ENCODE data around the gene BMI1.

BMI1 gene

DNA sequence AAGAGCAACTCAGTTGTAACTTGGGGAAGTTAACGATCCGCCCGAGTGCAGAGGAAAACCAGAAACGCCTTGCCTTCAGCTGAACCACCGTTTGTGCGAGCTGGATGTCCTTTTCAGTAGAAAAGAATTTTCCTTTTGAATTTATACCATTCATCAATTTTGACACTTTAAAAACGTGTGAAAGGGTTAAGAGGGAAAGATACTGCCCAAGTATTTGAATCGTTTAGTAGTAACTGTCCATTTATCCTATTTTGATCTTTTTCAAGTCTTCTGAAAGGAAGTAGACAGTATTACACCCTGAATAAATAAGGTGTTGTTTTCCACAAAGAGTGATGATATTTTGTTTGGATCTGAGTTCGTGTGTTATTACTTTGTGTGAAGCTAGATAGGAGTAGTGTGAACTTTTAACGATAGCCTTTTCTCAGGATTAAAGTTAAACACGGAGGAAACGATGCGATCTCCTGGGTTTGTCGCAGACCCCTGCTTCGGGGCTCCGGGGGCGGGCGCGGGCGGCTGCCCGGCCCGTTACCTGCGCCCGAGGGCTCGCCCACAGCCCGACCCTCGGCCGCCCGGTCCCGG, 830 bp upstream of the BMI1 start:
- Histone ChIP-seq H3K27ac (ENCODE audit: low read length) (peak overlapping the region; percentile 13), H3K9me3 (ENCODE audit: control insufficient read depth in 2 of 2, low read length in 2 of 2) (no peaks in the 10 kb centered on the region), H3K4me3 (ENCODE audit: low read length in 2 of 2) (peak overlapping the region; percentile 45 to 74), H3K27me3 (ENCODE audit: control insufficient read depth in 1 of 2, insufficient read depth in 2 of 2, low read length in 2 of 2) (peaks cover 0 to 2% of the 10 kb centered on the region in 2 donors), H3K4me1 (ENCODE audit: control insufficient read depth, insufficient read depth, low read length) (peaks cover 15% of the 10 kb centered on the region), H3K9ac (ENCODE audit: low read length in 2 of 2) (peak overlapping the region; percentile 67 to 80), H3K36me3 (ENCODE audit: control insufficient read depth in 2 of 2, insufficient read depth in 2 of 2, low read length in 2 of 2) (no peaks in the 10 kb centered on the region)

DNA sequence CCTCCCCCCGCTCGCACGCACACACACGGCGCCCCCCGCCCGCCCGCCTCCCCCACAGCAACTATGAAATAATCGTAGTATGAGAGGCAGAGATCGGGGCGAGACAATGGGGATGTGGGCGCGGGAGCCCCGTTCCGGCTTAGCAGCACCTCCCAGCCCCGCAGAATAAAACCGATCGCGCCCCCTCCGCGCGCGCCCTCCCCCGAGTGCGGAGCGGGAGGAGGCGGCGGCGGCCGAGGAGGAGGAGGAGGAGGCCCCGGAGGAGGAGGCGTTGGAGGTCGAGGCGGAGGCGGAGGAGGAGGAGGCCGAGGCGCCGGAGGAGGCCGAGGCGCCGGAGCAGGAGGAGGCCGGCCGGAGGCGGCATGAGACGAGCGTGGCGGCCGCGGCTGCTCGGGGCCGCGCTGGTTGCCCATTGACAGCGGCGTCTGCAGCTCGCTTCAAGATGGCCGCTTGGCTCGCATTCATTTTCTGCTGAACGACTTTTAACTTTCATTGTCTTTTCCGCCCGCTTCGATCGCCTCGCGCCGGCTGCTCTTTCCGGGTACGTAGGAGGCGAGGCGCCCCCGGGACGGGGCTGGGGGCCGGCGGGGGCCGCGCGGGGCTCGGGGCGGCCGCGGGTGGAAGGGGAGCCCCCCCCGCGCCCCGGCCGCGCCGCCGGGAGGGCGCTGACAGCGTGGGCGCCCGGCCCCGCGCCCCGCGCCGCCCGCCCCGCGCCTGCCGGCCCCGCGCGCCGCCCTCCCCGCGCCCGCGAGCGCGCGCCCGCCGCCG, 441 bp downstream of the BMI1 start:
- H3K36me3 ChIP-seq (ENCODE audit: control insufficient read depth in 2 of 2, insufficient read depth in 2 of 2, low read length in 2 of 2), result no peaks in the 10 kb centered on the region
- peak overlapping the region; percentile 71 to 77 for H3K9ac ChIP-seq (ENCODE audit: low read length in 2 of 2)
- peaks cover 0 to 2% of the 10 kb centered on the region in 2 donors for H3K27me3 ChIP-seq (ENCODE audit: control insufficient read depth in 1 of 2, insufficient read depth in 2 of 2, low read length in 2 of 2)
- peaks cover 15% of the 10 kb centered on the region for H3K4me1 ChIP-seq (ENCODE audit: control insufficient read depth, insufficient read depth, low read length)
- peak overlapping the region; percentile 88 for H3K27ac ChIP-seq (ENCODE audit: low read length)
- H3K9me3 ChIP-seq (ENCODE audit: control insufficient read depth in 2 of 2, low read length in 2 of 2), result no peaks in the 10 kb centered on the region
- H3K4me3 ChIP-seq (ENCODE audit: low read length in 2 of 2), result peak overlapping the region; percentile 69 to 80

DNA sequence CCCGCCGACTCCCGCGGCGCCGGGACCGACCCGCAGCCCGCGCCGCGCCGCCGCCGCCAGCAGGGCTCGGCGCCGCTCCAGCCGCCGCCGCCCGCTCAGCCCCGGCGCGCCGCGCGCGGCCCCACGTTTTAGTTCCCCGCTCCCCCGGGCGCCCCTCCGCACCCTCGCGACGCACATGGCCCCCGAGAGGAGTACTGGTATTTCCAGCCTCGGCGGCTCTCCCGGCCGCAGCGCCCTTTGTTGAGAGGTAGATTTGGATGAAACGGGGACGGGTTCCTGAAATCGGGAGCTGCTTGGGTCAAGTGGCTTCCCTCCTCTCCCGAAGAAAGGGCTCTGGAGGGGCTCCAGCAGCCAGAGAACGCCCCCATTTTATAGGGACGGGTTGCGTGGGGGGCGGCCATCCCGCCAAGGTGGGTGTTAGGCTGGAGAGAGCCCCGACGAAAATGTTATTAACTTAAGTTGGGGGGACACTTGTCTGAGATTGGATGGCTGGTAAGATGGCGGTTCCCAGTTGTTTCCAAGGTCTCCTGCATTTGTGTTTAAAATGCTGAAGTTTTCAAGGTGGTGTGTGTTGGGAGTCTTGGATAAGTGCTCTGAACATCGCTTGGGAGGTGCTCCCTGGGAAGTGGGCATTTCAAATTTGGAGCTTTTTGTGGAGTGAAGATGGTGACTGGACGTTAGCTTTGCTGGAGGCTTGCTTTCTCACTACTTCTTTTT, 1.2 kb downstream of the BMI1 start:
- Histone ChIP-seq H3K9me3 (ENCODE audit: control insufficient read depth in 2 of 2, low read length in 2 of 2) (no peaks in the 10 kb centered on the region), H3K36me3 (ENCODE audit: control insufficient read depth in 2 of 2, insufficient read depth in 2 of 2, low read length in 2 of 2) (peaks cover 0 to 3% of the 10 kb centered on the region in 2 donors), H3K4me1 (ENCODE audit: control insufficient read depth, insufficient read depth, low read length) (peaks cover 15% of the 10 kb centered on the region), H3K27me3 (ENCODE audit: control insufficient read depth in 1 of 2, insufficient read depth in 2 of 2, low read length in 2 of 2) (peaks cover 0 to 2% of the 10 kb centered on the region in 2 donors), H3K4me3 (ENCODE audit: low read length in 2 of 2) (peak overlapping the region; percentile 81 to 86), H3K9ac (ENCODE audit: low read length in 2 of 2) (peak overlapping the region; percentile 52 to 76), H3K27ac (ENCODE audit: low read length) (no peak overlapping the region)

DNA sequence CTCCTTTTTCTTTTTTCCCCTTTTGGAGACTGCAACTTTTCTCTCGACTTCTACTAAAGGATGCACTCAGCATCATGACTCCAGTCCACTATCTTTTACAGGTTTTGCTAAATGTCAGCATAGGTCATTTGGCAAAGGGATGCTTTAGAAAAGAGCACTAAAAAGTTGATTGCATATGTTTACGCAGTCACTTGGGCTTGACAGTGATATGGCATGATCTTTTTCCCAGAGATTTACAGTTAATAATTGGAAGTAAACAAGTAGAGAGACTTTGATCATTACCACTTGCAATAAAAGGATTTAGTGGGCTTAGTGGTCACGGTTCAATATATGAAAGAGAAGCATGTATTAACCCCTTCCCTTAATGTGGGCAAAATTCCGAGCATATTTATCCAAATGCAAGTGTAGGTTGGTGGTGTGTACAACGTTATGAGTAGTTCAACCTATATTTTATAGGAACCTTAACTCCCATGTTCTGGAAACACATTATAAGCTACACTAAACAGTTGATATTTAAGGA, 1.8 kb downstream of the BMI1 start:
- peak overlapping the region; percentile 52 to 76 for H3K9ac ChIP-seq (ENCODE audit: low read length in 2 of 2)
- peak overlapping the region; percentile 81 to 86 for H3K4me3 ChIP-seq (ENCODE audit: low read length in 2 of 2)
- no peak overlapping the region for H3K27ac ChIP-seq (ENCODE audit: low read length)
- H3K4me1 ChIP-seq (ENCODE audit: control insufficient read depth, insufficient read depth, low read length), result peaks cover 12% of the 10 kb centered on the region
- peaks cover 0 to 2% of the 10 kb centered on the region in 2 donors for H3K27me3 ChIP-seq (ENCODE audit: control insufficient read depth in 1 of 2, insufficient read depth in 2 of 2, low read length in 2 of 2)
- H3K9me3 ChIP-seq (ENCODE audit: control insufficient read depth in 2 of 2, low read length in 2 of 2), result no peaks in the 10 kb centered on the region
- peaks cover 0 to 5% of the 10 kb centered on the region in 2 donors for H3K36me3 ChIP-seq (ENCODE audit: control insufficient read depth in 2 of 2, insufficient read depth in 2 of 2, low read length in 2 of 2)

DNA sequence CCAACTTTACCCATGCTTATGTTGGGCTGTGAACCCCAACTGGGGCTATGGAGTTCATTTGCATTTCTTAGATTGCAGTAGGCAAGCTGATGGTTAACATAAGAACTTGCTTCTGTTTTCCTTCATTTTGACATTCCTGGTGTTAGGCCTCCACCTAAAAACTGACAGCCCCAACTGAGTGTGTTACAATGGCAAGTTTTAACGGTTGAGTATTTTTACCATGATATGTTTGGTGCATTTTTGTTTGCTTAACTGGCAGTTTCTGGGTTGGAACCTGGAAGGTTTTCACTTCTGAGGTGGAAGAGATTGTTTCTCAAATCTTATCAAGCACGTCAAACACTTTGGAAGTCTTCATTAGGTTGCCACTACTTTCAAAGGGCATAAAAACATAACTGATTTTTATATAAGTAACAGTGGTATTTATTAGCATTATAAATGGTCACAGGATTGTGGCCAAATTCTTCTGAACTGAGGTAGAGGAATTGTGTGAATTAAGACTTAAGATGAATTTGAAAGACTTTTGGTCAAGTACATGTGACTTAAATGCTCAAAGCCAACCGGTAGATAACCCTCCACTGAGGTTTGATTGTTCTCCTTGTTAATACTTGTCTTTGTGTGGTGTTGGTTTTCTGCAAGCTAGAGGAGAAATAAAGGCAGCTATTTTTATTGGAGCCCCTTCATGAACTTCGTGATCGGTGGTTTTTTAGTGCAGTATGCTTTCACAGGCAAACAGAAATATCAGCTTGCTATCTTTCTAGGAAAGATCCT, 2.8 kb downstream of the BMI1 start:
- H3K27me3 ChIP-seq (ENCODE audit: control insufficient read depth in 1 of 2, insufficient read depth in 2 of 2, low read length in 2 of 2), result peaks cover 0 to 2% of the 10 kb centered on the region in 2 donors
- H3K9ac ChIP-seq (ENCODE audit: low read length in 2 of 2), result no peak overlapping the region
- peaks cover 9% of the 10 kb centered on the region for H3K4me1 ChIP-seq (ENCODE audit: control insufficient read depth, insufficient read depth, low read length)
- no peak overlapping the region for H3K27ac ChIP-seq (ENCODE audit: low read length)
- H3K4me3 ChIP-seq (ENCODE audit: low read length in 2 of 2), result peak overlapping the region; percentile 4 to 44
- H3K9me3 ChIP-seq (ENCODE audit: control insufficient read depth in 2 of 2, low read length in 2 of 2), result no peaks in the 10 kb centered on the region
- peaks cover 0 to 7% of the 10 kb centered on the region in 2 donors for H3K36me3 ChIP-seq (ENCODE audit: control insufficient read depth in 2 of 2, insufficient read depth in 2 of 2, low read length in 2 of 2)

DNA sequence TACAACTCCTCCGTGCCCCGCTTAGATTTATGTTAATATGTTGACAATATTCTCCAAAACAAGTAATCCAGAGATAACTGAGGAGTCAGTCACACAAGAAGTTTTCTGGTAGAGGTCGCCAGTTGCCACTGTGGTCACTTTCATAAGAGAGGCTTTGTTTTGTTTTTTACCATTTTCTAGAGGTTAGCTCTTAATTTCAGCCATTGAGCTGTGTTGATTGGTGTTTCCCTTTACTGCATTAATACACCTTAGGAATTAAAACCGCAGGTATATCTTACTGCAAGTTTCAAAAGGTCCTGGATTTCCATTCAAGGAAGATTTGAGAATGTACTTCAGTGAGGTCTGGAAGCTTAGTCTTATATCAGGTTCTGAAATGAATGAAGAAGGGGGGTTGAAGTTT, 3.5 kb downstream of the BMI1 start:
- peak overlapping the region; percentile 73 to 85 for H3K4me3 ChIP-seq (ENCODE audit: low read length in 2 of 2)

DNA sequence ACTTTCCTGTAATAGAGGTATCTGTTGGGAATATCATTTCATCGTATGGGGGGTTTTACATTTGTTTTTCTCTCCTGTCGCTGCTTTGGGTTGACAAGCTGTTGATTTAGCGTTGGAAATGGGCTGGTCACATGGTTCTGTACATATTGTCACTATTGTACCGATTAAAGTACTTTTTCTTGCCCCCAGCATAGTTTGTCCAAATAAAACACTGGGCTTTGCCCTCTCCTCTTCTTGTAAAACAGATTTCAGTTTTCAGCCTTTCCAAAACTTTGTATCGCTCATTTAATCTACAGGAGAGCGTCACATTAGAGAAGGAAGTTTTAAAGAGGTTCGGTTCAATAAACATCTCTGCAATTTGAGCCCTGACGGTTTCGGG, 4.0 kb downstream of the BMI1 start:
- Histone ChIP-seq H3K9me3 (ENCODE audit: control insufficient read depth in 2 of 2, low read length in 2 of 2) (no peaks in the 10 kb centered on the region), H3K27me3 (ENCODE audit: control insufficient read depth in 1 of 2, insufficient read depth in 2 of 2, low read length in 2 of 2) (peaks cover 0 to 2% of the 10 kb centered on the region in 2 donors), H3K9ac (ENCODE audit: low read length in 2 of 2) (peak overlapping the region; percentile 22 to 65), H3K4me3 (ENCODE audit: low read length in 2 of 2) (peak overlapping the region; percentile 73 to 85), H3K27ac (ENCODE audit: low read length) (no peak overlapping the region), H3K4me1 (ENCODE audit: control insufficient read depth, insufficient read depth, low read length) (peaks cover 9% of the 10 kb centered on the region), H3K36me3 (ENCODE audit: control insufficient read depth in 2 of 2, insufficient read depth in 2 of 2, low read length in 2 of 2) (peaks cover 7 to 16% of the 10 kb centered on the region in 2 donors)

More for the DNA sequence above, 3.5 kb downstream of the BMI1 start:
- peaks cover 9% of the 10 kb centered on the region for H3K4me1 ChIP-seq (ENCODE audit: control insufficient read depth, insufficient read depth, low read length)
- no peak overlapping the region for H3K27ac ChIP-seq (ENCODE audit: low read length)
- no peaks in the 10 kb centered on the region for H3K9me3 ChIP-seq (ENCODE audit: control insufficient read depth in 2 of 2, low read length in 2 of 2)
- H3K27me3 ChIP-seq (ENCODE audit: control insufficient read depth in 1 of 2, insufficient read depth in 2 of 2, low read length in 2 of 2), result peaks cover 0 to 2% of the 10 kb centered on the region in 2 donors
- peaks cover 4 to 11% of the 10 kb centered on the region in 2 donors for H3K36me3 ChIP-seq (ENCODE audit: control insufficient read depth in 2 of 2, insufficient read depth in 2 of 2, low read length in 2 of 2)
- H3K9ac ChIP-seq (ENCODE audit: low read length in 2 of 2), result peak overlapping the region in 1 of 2 donors; percentile 65

DNA sequence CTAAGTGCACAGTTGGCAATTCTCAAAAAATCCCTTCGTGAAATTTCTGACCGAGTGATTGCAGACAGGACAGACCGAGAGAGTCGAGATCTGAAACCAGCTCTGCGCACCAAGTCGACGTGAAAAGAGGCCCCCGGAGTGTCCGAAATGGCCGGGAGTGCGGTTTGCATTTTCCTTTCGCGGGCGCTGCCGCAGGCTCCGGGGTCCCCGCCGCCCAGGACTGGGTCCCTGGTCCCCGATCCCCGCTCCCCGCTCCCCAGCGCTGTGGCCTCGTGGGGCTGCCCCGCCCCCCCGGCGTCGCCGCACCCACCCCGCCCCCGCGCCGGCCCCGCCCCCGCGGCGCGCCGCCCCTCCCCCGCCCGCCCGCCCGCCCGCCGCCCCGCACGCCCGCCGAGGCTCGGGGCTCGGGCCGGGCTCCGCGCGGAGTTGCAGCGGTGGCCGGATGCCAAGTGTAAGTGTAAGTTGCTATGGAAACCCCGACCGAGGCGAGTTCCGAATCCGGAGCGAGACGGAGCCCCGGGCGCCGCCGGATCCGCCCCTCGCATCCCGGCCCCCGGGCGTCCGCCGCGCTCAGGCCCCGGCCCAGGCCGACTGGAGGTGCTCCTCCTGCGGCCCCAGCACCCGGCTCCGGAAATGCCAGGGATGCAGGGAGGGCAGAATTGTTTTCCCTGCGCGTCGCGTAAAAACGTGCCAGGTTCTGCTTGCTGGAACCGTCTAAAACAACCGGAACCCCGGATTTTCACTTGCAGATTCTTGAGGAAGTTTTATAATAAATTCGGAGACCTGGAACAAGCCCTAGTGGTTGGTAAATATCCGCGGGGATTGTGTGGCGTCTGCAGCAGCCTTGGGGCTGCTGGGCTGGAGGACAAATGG, 4.6 kb downstream of the BMI1 start:
- peaks cover 9% of the 10 kb centered on the region for H3K4me1 ChIP-seq (ENCODE audit: control insufficient read depth, insufficient read depth, low read length)
- H3K27ac ChIP-seq (ENCODE audit: low read length), result no peak overlapping the region
- peaks cover 8 to 19% of the 10 kb centered on the region in 2 donors for H3K36me3 ChIP-seq (ENCODE audit: control insufficient read depth in 2 of 2, insufficient read depth in 2 of 2, low read length in 2 of 2)
- peak overlapping the region; percentile 73 to 85 for H3K4me3 ChIP-seq (ENCODE audit: low read length in 2 of 2)
- no peaks in the 10 kb centered on the region for H3K9me3 ChIP-seq (ENCODE audit: control insufficient read depth in 2 of 2, low read length in 2 of 2)
- peaks cover 0 to 2% of the 10 kb centered on the region in 2 donors for H3K27me3 ChIP-seq (ENCODE audit: control insufficient read depth in 1 of 2, insufficient read depth in 2 of 2, low read length in 2 of 2)
- peak overlapping the region; percentile 22 to 65 for H3K9ac ChIP-seq (ENCODE audit: low read length in 2 of 2)

DNA sequence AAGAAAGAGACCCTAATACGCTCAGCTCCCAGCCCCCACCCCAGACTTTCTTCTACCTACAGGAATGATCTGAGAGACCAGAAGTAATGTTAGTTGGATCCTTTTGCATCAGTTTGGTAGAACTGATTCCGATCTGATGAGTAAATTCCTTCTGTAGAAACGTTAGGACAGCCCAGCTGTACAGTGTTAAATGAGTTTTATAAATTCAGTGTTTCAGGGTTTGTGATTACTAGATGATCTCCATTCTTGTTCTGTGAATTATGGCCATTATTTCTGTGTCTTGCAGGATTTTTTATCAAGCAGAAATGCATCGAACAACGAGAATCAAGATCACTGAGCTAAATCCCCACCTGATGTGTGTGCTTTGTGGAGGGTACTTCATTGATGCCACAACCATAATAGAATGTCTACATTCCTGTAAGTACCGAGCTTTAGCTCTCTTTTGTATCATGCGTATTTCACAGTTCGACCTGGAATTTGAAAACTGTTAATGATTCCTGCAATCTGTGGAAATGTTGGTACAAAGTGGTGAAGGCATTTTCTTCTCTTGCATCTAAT, 5.3 kb downstream of the BMI1 start:
- no peak overlapping the region for H3K27ac ChIP-seq (ENCODE audit: low read length)
- peak overlapping the region; percentile 56 to 67 for H3K4me3 ChIP-seq (ENCODE audit: low read length in 2 of 2)
- H3K36me3 ChIP-seq (ENCODE audit: control insufficient read depth in 2 of 2, insufficient read depth in 2 of 2, low read length in 2 of 2), result peaks cover 8 to 19% of the 10 kb centered on the region in 2 donors
- no peaks in the 10 kb centered on the region for H3K9me3 ChIP-seq (ENCODE audit: control insufficient read depth in 2 of 2, low read length in 2 of 2)
- H3K4me1 ChIP-seq (ENCODE audit: control insufficient read depth, insufficient read depth, low read length), result peaks cover 9% of the 10 kb centered on the region
- peaks cover 0 to 2% of the 10 kb centered on the region in 2 donors for H3K27me3 ChIP-seq (ENCODE audit: control insufficient read depth in 1 of 2, insufficient read depth in 2 of 2, low read length in 2 of 2)
- peak overlapping the region in 1 of 2 donors; percentile 40 for H3K9ac ChIP-seq (ENCODE audit: low read length in 2 of 2)
